Measurements from ENCODE around the gene ZNF683. TPM values are rescaled to one million over a fixed set of nuclear protein-coding genes. Genes with fewer than 3 reads are reported as not detected.
"Not testable (repeated sequence)": the region's sequence is repeated elsewhere in the genome, so short reads cannot be mapped to it uniquely, and the experiment has no call there.

ZNF683 gene
- total RNA-seq, 1 donor = not detected

DNA sequence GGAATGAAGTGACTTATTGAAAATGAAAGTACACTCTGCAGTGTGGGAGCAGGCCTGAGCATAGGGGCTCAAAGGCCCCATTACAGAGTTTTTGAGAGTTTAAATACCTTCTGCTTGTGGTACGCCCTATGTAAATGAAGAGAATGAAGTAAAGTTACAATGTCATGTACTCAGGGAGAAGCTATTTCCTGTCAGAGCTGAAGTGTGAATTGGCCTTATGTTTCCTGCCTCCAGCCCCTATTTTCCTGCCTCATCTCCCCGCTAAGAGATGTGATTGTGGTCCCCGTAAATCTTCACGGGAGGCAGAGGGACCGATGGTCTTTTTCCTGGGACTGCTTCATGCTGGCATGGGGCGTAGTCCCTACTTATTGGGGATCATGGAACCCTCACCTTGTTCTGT, 2.5 kb upstream of the ZNF683 start:
- peak overlapping the region; percentile 46 for H2AFZ ChIP-seq (ENCODE audit: low read length)
- H3K36me3 ChIP-seq (ENCODE audit: insufficient read depth, low read length) = no peaks in the 10 kb centered on the region

DNA sequence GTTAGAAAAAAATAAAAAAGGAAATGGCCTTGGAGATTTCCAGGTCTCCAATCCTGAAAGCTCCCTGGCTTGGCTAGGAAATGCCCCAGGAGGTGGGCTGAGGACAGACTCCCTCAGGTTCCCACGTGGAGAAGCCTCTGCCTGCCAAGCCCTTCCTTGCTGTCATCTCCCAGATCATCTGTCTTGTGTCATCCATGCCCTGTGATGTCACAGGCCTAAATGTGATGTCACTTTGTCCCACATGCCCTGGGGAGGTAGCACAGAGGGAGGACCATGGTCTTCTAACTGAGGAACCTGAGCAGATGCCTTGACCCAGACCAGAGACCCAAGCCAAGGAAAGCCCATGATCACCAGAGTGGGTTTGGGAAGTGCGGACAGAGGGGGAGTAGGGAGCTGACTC, 1.8 kb upstream of the ZNF683 start:
- not testable (repeated sequence) for H4K20me1 ChIP-seq (ENCODE audit: insufficient read depth, low read length); H3K4me3 ChIP-seq (ENCODE audit: insufficient read depth, low read length)

More for the DNA sequence above, 2.5 kb upstream of the ZNF683 start:
- Histone ChIP-seq H3K79me2 (ENCODE audit: insufficient read depth, low read length) (no peaks in the 10 kb centered on the region), H3K4me1 (ENCODE audit: insufficient read depth, low read length) (peaks cover 20% of the 10 kb centered on the region), H3K9me3 (ENCODE audit: low read depth, low read length) (no peaks in the 10 kb centered on the region), H3K4me2 (ENCODE audit: insufficient read depth, low read length) (peak overlapping the region; percentile 16), H3K27ac (ENCODE audit: low read depth, low read length) (no peak overlapping the region), H4K20me1 (ENCODE audit: insufficient read depth, low read length) (no peaks in the 10 kb centered on the region), H3K27me3 (ENCODE audit: insufficient read depth, low read length) (no peaks in the 10 kb centered on the region), H3K4me3 (ENCODE audit: insufficient read depth, low read length) (no peak overlapping the region)
- DNase-seq (ENCODE audit: insufficient read length, low spot score, missing footprints) = no peak
- TF ChIP-seq, protein P1, sequence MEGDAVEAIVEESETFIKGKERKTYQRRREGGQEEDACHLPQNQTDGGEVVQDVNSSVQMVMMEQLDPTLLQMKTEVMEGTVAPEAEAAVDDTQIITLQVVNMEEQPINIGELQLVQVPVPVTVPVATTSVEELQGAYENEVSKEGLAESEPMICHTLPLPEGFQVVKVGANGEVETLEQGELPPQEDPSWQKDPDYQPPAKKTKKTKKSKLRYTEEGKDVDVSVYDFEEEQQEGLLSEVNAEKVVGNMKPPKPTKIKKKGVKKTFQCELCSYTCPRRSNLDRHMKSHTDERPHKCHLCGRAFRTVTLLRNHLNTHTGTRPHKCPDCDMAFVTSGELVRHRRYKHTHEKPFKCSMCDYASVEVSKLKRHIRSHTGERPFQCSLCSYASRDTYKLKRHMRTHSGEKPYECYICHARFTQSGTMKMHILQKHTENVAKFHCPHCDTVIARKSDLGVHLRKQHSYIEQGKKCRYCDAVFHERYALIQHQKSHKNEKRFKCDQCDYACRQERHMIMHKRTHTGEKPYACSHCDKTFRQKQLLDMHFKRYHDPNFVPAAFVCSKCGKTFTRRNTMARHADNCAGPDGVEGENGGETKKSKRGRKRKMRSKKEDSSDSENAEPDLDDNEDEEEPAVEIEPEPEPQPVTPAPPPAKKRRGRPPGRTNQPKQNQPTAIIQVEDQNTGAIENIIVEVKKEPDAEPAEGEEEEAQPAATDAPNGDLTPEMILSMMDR (IDR thresholded peaks at IDR 0.05; ENCODE audit: extremely low read depth, low read depth, low read length) = no peak

DNA sequence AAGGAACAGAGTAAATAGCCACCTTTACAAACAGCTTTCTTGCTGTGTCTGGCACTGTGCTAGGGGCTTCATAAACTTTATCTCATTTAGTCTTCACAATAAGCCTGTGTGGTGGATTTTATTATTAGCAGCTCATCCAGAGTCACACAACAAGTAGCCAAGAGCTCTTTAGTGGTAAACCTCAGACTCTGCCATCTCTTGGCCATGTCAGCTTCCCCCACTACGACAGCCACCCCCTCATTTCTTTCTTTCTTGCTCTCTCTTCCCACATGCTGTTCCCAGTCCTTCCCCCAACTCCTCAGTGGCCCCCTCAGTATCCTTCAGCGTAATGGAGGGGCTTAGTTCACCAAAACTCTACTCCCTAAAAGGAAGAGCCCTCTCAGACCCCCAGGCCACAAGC, 1.2 kb upstream of the ZNF683 start:
- TF ChIP-seq, protein P1 (IDR thresholded peaks at IDR 0.05; ENCODE audit: extremely low read depth, low read depth, low read length) = no peak
- H2AFZ ChIP-seq (ENCODE audit: low read length) = no peak overlapping the region
- no peak for DNase-seq (ENCODE audit: insufficient read length, low spot score, missing footprints)

More for the DNA sequence above, 1.8 kb upstream of the ZNF683 start:
- not testable (repeated sequence) for H3K36me3 ChIP-seq (ENCODE audit: insufficient read depth, low read length); H3K9me3 ChIP-seq (ENCODE audit: low read depth, low read length); DNase-seq (ENCODE audit: insufficient read length, low spot score, missing footprints); H3K27ac ChIP-seq (ENCODE audit: low read depth, low read length); H3K27me3 ChIP-seq (ENCODE audit: insufficient read depth, low read length); H3K79me2 ChIP-seq (ENCODE audit: insufficient read depth, low read length); H2AFZ ChIP-seq (ENCODE audit: low read length); H3K4me2 ChIP-seq (ENCODE audit: insufficient read depth, low read length)
- peaks cover 20% of the 10 kb centered on the region for H3K4me1 ChIP-seq (ENCODE audit: insufficient read depth, low read length)

DNA sequence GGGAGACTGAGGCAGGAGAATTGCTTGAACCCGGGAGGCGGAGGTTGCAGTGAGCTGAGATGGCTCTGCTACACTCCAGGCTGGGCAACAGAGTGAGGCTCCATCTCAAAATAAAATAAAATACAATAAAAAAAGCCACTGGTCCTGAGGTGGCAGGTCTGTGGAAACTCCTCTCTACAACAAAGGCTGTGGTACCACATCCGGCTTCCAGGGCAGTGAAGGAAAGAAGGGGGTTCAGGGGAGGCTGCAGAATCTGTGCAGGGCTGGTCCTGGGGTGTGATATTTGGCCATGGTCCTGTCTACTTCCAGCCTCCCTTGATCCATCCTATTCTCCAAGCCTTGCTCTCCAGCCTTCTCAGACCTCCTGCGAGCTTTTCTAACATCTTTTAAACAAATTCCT, 731 bp upstream of the ZNF683 start:
- H3K36me3 ChIP-seq (ENCODE audit: insufficient read depth, low read length) = no peaks in the 10 kb centered on the region
- H3K27ac ChIP-seq (ENCODE audit: low read depth, low read length) = no peak overlapping the region
- H3K79me2 ChIP-seq (ENCODE audit: insufficient read depth, low read length) = no peaks in the 10 kb centered on the region
- H2AFZ ChIP-seq (ENCODE audit: low read length) = no peak overlapping the region
- TF ChIP-seq, protein P1 (IDR thresholded peaks at IDR 0.05; ENCODE audit: extremely low read depth, low read depth, low read length) = no peak
- no peaks in the 10 kb centered on the region for H3K27me3 ChIP-seq (ENCODE audit: insufficient read depth, low read length)
- no peak overlapping the region for H3K4me2 ChIP-seq (ENCODE audit: insufficient read depth, low read length)
- no peaks in the 10 kb centered on the region for H4K20me1 ChIP-seq (ENCODE audit: insufficient read depth, low read length)
- H3K4me1 ChIP-seq (ENCODE audit: insufficient read depth, low read length) = peaks cover 16% of the 10 kb centered on the region
- H3K4me3 ChIP-seq (ENCODE audit: insufficient read depth, low read length) = no peak overlapping the region
- DNase-seq (ENCODE audit: insufficient read length, low spot score, missing footprints) = no peak
- H3K9me3 ChIP-seq (ENCODE audit: low read depth, low read length) = no peaks in the 10 kb centered on the region

More for the DNA sequence above, 1.2 kb upstream of the ZNF683 start:
- H3K9me3 ChIP-seq (ENCODE audit: low read depth, low read length) = no peaks in the 10 kb centered on the region
- H3K27ac ChIP-seq (ENCODE audit: low read depth, low read length) = no peak overlapping the region
- H3K4me2 ChIP-seq (ENCODE audit: insufficient read depth, low read length) = no peak overlapping the region
- H3K4me1 ChIP-seq (ENCODE audit: insufficient read depth, low read length) = peaks cover 20% of the 10 kb centered on the region
- H3K4me3 ChIP-seq (ENCODE audit: insufficient read depth, low read length) = no peak overlapping the region
- H4K20me1 ChIP-seq (ENCODE audit: insufficient read depth, low read length) = no peaks in the 10 kb centered on the region
- no peaks in the 10 kb centered on the region for H3K27me3 ChIP-seq (ENCODE audit: insufficient read depth, low read length)
- H3K36me3 ChIP-seq (ENCODE audit: insufficient read depth, low read length) = no peaks in the 10 kb centered on the region
- H3K79me2 ChIP-seq (ENCODE audit: insufficient read depth, low read length) = no peaks in the 10 kb centered on the region
